GM19023 (cell line): ENCODE data around the gene CCDC184.

ENCODE experiments used
- ATAC-seq: cut with Tn5 transposase; IDR thresholded peaks from one replicate; pipeline ENCODE4 v1.9.1; 2021; ENCODE audit warnings: mild to moderate bottlenecking, moderate library complexity; ENCODE audit not compliant: unreplicated experiment

Gene CCDC184

GRCh38 chr12:48177982-48178381 lies 5.5 kb upstream of the CCDC184 start:
- ATAC-seq: no peak

DNA sequence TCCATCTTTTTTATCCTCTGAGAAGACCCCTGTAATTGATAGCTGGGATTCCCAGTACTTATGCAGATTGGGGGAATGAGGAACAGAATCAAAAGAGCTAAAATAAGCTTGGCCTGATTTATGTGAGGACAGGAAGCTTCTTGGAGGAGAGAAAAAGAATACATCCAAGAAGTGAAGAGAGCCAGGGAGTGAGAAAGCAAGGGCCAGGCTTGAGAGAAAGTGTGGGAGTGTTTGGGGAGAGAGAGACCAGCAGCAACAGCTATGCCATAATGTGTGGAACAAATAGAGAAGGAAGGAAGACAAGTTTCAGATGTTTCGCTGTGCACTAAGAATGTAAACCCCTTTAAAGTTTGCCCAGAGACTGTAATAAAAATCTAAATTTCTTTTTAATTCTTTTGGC lies 4.0 kb upstream of the CCDC184 start:
- no peak for ATAC-seq

- ATAC-seq: no peak
Measured at GRCh38 chr12:48180424-48180823, 3.0 kb upstream of the CCDC184 start.

DNA sequence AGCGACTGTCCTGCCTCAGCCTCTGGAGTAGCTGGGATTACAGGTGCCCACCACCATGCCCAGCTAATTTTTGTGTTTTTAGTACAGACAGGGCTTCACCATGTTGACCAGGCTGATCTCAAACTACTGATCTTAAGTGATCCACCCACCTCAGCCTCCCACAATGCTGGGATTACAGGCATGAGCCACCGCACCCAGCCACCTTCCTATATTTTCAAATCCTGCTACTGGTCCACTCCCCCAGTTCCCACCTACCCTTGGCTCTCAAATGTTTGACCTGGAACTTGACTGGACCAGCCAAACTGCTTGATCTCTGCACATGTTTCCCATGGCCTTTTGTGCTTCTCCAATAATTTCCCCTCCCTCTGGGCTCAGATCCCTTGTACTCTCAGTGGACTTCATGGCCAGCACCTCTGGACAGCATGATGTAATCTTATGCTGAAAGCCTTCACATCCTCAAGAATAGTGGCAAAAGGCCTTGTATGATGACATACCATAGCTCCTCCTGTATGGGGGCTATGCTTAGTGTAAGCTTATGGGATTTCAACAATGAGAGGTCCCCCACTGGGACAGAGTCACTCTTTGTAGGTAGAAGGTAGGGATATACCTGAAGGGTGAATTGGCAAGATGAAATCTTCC lies 2.5 kb upstream of the CCDC184 start:
- no peak for ATAC-seq

GRCh38 chr12:48182631-48183030 lies 813 bp upstream of the CCDC184 start:
- no peak for ATAC-seq

DNA sequence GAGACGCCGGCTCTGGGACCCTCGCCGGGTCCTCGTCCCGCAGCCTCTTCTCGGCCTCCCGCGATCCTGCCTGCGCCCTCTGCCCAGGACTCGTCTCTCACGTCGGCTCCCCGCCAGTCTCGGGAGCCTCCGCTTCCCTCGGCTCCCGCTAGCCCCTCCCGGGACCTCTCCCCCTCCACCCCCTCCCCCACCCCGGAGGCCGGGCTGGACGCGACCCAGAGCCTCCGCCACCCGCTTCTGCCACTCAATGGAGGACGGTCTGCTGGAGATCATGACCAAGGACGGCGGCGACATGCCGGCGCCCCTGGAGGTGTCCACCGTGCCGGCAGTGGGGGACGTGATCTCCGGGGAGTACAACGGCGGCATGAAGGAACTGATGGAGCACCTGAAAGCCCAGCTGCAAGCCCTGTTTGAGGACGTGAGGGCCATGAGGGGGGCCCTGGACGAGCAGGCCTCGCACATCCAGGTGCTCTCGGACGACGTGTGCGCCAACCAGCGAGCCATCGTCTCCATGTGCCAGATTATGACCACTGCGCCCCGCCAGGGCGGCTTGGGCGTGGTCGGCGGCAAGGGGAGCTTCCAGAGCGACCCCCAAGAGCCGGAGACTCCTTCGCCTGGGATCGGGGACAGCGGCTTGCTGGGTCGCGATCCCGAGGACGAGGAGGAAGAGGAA lies 568 bp downstream of the CCDC184 start:
- peak; percentile 14 for ATAC-seq

DNA sequence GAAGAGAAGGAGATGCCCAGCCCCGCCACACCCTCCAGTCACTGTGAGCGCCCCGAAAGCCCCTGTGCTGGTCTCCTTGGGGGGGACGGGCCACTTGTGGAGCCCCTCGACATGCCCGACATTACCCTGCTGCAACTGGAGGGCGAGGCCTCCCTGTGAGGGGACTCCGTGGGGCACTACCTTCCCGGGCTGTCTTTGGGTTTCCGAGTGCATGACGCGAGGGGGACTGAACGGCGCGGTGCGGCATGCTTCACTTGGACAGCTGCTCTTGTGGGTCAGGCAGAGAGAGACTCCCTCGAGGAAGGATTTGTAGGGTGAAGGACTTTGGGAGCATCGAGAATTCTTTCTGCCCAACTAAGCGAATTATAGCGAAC lies 1.1 kb downstream of the CCDC184 start:
- no peak for ATAC-seq

DNA sequence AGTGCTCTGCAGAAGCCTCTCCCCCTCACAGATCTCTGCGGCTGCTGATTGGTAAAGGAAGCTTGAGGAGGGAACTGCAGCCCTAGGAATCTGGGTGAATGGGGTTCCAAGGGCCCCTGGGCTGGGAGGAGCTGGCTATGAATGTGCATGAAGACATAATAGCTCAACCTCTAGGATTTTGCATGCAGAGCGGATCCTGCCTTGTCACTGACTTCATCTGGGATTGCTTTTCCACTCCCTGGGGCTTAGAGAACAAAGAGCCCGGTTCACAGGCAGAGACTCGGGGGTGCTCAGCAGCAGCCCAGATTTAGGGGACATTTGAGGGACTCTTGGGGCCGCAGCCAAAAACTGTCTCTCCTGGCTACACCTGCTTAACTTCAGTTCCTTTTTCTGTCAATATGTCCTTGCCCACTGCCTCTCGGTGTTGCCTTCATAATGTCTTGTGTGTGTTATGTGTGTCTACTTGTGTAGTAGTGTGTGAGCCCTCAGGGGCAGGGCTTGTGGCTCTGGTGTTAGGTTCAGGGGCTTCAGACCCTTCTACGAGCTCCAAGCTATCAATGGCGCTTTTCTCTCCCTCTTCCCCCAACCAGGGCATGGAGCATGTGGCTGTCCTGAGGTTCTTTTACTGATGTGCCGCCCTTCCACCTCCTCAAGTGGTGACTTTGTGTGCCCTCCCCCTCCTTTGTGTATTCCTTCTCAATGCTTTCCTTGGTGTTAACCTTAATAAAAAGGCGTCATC lies 1.9 kb downstream of the CCDC184 start:
- no peak for ATAC-seq

DNA sequence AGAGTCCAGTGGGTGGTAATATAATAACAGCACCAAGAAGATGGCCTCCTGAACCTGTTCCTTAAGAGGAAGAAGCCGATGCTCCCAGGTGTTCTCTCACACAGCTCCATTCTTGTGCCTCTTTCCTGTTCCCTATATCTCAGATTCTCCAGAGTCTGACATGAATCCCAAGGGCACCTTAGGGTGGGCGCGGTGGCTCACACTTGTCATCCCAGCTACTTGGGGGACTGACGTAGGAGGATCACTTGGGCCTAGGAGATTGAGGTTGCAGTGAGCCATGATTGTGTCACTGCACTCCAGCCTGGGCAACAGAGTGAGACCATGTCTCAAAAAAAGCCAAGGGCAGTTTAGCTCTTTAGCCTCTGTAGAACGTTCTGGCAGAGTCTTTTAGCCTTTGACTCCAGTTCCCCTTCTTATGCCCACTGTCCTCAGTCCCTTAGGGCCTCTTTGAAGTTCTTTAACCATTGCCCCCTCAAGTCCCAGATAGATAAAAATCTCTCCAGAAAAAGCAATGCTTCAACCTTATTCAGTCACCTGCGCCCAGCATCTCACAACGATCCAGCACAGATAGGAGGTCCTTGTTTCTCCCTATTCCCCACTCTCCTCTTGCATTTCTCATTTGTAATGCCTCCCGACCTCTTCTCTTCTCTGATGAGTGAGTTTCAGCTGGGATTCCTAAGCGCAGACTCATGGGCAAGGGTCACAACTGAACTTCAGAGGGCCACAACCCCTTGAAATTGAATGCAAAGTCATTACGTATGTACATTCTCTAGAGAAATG lies 4.7 kb downstream of the CCDC184 start:
- no peak for ATAC-seq

- ATAC-seq: no peak
Measured at GRCh38 chr12:48189331-48190125, 6.1 kb downstream of the CCDC184 start.

DNA sequence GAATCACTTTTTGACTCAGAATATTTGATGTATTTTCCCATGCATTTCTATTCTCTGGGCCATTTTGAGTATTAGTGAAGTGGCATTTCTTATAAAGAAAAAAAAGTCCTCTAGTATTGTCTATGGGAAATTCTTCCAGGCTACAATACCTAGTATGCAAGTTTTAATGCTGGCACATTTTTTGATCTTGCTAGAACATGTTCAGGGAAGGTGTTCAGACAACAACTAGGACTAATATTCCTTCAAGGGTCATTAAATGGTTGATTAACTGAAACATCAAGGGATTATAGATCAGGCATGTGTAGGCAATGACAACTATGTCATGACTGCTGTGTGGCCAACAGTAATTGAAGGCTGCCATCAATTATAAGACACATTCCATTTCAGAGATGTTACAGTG lies 7.7 kb downstream of the CCDC184 start:
- ATAC-seq: no peak

GRCh38 chr12:48192861-48193260 lies 9.4 kb downstream of the CCDC184 start:
- no peak for ATAC-seq

GRCh38 chr12:48193623-48194022 lies 10.2 kb downstream of the CCDC184 start:
- no peak for ATAC-seq

DNA sequence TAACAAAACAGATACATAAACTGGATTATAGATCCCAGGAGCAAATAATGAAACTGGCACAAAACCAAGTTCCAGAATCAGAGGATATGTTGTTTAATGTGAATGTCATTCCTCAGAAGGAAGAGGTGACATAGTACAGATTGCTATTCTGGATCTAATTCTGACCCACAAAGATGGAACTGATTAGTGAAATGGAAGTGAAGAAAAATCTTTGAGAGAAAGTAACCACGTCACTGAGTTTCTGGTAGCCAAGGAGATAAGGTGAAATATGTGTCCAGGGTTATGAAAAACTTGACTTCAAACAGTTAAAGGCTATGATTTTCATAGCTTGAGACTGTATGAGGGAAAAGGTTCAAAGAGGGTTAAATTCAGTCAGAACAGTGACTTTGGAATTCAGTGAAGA lies 11.4 kb downstream of the CCDC184 start:
- no peak for ATAC-seq

- peak; percentile 14 for ATAC-seq
Measured at GRCh38 chr12:48197549-48197970, 14.1 kb downstream of the CCDC184 start.

DNA sequence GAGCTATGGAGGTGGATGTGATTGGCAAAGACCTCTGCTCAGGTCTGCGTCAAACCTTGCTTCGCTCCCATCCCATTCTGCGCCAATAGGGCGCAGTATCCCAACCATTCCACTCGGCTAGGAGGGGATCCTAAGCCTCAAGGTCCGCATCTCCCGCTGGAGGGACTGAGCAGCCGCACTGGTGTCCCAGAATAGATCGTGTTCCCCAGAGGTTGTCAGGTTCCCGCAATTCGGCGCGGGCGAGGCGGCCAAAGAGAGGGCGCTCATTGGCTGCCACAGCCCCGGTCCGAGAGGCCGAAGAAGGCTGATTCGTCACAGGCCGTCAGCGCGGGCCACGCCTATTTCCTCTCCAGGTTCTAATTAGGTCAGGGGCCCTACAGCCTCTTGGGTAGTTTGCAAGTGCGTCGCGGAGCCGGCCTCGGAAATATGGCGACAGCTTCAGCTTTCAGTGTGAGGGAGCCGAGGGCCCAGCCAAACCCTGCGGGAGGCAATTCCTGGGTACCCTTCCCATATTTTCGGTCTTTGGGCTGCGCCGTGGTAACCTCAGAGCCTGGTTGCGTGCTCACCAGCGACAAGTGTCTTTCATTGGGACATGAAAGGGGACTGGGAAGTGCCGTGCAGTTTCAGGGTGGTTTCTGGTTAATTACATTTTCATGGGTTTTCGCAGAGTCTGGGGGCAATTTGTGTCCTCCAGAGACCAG lies 14.7 kb downstream of the CCDC184 start:
- ATAC-seq: peak; percentile 100

- peak; percentile 11 for ATAC-seq
Measured at GRCh38 chr12:48198672-48198971, 15.2 kb downstream of the CCDC184 start.

DNA sequence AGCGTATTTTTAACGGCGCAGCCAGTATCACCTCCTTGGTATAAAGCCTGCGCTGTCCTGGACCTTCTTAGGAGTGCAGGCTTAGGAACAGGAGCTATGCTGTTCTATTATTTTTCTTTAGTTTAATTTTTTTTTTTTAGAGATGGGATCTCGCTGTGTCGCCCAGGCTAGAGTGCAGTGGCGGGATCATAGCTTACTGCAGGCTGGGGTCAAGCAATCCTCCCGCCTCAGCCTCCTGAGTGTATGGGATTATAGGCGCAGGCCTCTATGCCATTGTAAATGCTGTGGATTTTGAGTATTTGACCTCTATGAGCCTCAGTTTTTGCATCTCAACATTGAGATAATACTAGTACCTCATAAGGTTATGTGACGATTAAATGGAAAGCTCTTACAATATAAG lies 15.5 kb downstream of the CCDC184 start:
- ATAC-seq: no peak

DNA sequence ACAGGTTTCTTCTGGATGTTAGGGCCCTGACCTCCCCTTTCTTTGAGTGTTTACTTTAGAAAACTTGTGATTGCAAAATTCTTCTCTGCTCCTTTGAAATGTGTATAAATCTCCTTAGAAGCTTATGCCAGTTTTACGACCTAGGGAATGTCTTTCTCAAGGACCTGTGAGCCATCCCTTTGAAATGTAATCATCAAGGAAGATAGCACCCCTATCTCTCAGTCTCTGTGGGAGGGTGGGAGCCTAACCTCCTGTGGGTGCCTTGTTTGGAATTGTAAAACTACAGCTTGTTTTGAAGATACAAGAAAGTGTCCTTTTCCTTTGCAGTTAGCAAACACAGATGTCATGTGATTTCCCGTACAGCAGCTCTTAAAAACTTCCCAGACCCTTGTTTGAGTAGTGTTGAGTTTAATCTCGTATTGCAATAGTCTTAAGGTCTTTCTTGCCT lies 16.4 kb downstream of the CCDC184 start:
- ATAC-seq: no peak

DNA sequence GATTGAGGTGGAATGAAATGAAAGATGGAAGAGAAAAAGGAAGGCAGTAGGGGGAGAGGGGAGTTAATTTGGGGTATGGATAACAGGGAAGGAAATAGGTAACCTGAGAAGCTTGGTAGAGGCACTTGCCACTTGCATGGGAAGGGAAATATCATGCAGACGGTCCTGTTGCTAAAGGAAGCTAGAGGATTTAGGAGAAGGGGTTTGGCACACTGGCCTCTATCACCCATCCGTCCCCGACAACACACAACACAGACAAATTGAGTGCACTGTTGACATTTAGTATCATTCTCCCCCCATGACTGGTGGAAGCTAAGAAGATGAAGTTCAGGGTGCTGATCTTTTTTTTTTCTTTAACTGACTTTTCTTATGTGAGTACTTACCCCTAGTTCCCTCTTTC lies 17.6 kb downstream of the CCDC184 start:
- ATAC-seq: no peak
